Measurements from ENCODE around the gene IGF2BP1. TPM values are rescaled to one million over a fixed set of nuclear protein-coding genes. Genes with fewer than 3 reads are reported as not detected.

IGF2BP1 gene
- total and polyA plus RNA-seq, 2 donors (not counting 1 experiment from before 2014, with no cell fraction given) = under 0.01 to 1.1 TPM

DNA sequence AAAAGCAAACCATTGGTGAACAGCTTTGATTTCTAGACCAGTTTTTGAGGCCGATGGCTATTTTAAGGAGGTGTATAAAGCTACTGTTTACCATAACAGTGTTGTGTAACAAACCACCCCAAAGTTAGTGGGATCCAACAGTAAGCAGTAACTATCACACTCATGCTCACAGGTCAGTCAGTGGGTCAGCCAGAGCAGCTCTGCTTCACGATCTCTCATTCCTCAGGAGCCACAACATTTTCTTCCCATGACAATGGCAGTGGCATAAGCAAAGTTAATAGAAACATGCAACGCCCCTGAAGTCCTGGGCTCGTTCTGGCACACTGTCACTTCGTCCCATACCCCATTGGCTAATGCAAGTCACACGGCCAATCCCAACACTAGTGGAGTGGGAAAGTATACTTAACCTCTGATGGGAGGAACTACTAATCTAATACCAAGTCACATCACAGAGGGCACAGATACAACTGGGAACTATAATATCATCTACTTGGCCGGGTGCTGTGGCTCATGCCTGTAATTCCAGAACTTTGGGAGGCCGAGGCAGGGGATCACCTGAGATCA, 107.4 kb downstream of the IGF2BP1 start:
- Histone ChIP-seq H3K36me3 (ENCODE audit: control insufficient read depth, insufficient read depth, low read length) (no peaks in the 10 kb centered on the region), H3K4me2 (ENCODE audit: extremely low read depth, insufficient read depth, low read length) (no peak overlapping the region), H3K9me3 (ENCODE audit: control insufficient read depth, insufficient read depth, low read depth, low read length) (no peaks in the 10 kb centered on the region), H3K27ac (ENCODE audit: insufficient read depth, low read length) (no peak overlapping the region), H3K79me2 (ENCODE audit: control insufficient read depth, insufficient read depth, low read length) (no peaks in the 10 kb centered on the region), H3K27me3 (ENCODE audit: control insufficient read depth, insufficient read depth, low read length) (no peaks in the 10 kb centered on the region), H3K4me3 (replicated peaks in 1 of 4; ENCODE audit: control extremely low read depth in 1 of 4, insufficient read depth in 1 of 4, low read depth in 3 of 4, low read length in 4 of 4) (no peak overlapping the region), H3K9ac (ENCODE audit: insufficient read depth, low read length) (no peak overlapping the region), H3K4me1 (ENCODE audit: control insufficient read depth, extremely low read depth, insufficient read depth, low read length) (peaks cover 17% of the 10 kb centered on the region), H2AFZ (ENCODE audit: low read length) (no peak overlapping the region), H4K20me1 (ENCODE audit: control insufficient read depth, extremely low read depth, insufficient read depth, low read length) (no peaks in the 10 kb centered on the region)
- peak; percentile 28 to 39 for DNase-seq (ENCODE audit: low read depth in 2 of 2)
- TF ChIP-seq EZH2 (IDR thresholded peaks at IDR 0.05; ENCODE audit: low read length, missing control alignments) = no peak
- TF ChIP-seq, protein P1, sequence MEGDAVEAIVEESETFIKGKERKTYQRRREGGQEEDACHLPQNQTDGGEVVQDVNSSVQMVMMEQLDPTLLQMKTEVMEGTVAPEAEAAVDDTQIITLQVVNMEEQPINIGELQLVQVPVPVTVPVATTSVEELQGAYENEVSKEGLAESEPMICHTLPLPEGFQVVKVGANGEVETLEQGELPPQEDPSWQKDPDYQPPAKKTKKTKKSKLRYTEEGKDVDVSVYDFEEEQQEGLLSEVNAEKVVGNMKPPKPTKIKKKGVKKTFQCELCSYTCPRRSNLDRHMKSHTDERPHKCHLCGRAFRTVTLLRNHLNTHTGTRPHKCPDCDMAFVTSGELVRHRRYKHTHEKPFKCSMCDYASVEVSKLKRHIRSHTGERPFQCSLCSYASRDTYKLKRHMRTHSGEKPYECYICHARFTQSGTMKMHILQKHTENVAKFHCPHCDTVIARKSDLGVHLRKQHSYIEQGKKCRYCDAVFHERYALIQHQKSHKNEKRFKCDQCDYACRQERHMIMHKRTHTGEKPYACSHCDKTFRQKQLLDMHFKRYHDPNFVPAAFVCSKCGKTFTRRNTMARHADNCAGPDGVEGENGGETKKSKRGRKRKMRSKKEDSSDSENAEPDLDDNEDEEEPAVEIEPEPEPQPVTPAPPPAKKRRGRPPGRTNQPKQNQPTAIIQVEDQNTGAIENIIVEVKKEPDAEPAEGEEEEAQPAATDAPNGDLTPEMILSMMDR (conservative IDR thresholded peaks at IDR 0.05 in 1 of 2, IDR thresholded peaks at IDR 0.05 in 1 of 2; ENCODE audit: low read depth in 1 of 2, low read length in 2 of 2) = no peak

Other genes starting within 250 kb of the IGF2BP1 start
- under 0.01 and 0.17 TPM in 2 replicates for gene TTLL6, start 180.2 kb upstream of the IGF2BP1 start, total RNA-seq
- not detected in 2 replicates for gene TTLL6, start 180.2 kb upstream of the IGF2BP1 start, polyA plus RNA-seq
- 50.1 and 65.1 TPM in 2 replicates for gene CALCOCO2, start 166.3 kb upstream of the IGF2BP1 start, total RNA-seq
- gene CALCOCO2, start 166.3 kb upstream of the IGF2BP1 start, polyA plus RNA-seq = 85.2 and 164 TPM in 2 replicates
- 19.0 and 24.8 TPM in 2 replicates for gene ATP5MC1, start 104.6 kb upstream of the IGF2BP1 start, total RNA-seq
- 219 and 309 TPM in 2 replicates for gene ATP5MC1, start 104.6 kb upstream of the IGF2BP1 start, polyA plus RNA-seq
- gene UBE2Z, start 89.0 kb upstream of the IGF2BP1 start, total RNA-seq = 46.7 and 55.2 TPM in 2 replicates
- gene UBE2Z, start 89.0 kb upstream of the IGF2BP1 start, polyA plus RNA-seq = 141 and 152 TPM in 2 replicates
- gene SNF8, start 52.5 kb upstream of the IGF2BP1 start, total RNA-seq = 84.2 and 85.5 TPM in 2 replicates
- 109 and 139 TPM in 2 replicates for gene SNF8, start 52.5 kb upstream of the IGF2BP1 start, polyA plus RNA-seq
- gene GIP, start 28.8 kb upstream of the IGF2BP1 start, total RNA-seq = not detected in 2 replicates
- 0.12 TPM in 1 of 2 replicates, not detected in the other for gene GIP, start 28.8 kb upstream of the IGF2BP1 start, polyA plus RNA-seq
- gene B4GALNT2, start 135.4 kb downstream of the IGF2BP1 start, total RNA-seq = under 0.01 TPM in 1 of 2 replicates, not detected in the other
- gene B4GALNT2, start 135.4 kb downstream of the IGF2BP1 start, polyA plus RNA-seq = 0.01 and 0.02 TPM in 2 replicates
- gene GNGT2, start 213.2 kb downstream of the IGF2BP1 start, total RNA-seq = not detected in 2 replicates
- gene GNGT2, start 213.2 kb downstream of the IGF2BP1 start, polyA plus RNA-seq = 3.7 TPM in 1 of 2 replicates, not detected in the other
- gene ABI3, start 213.3 kb downstream of the IGF2BP1 start, total RNA-seq = not detected in 2 replicates
- gene ABI3, start 213.3 kb downstream of the IGF2BP1 start, polyA plus RNA-seq = 1.3 TPM in 1 of 2 replicates, not detected in the other
- under 0.01 and 0.17 TPM in 2 replicates for gene PHOSPHO1, start 233.4 kb downstream of the IGF2BP1 start, total RNA-seq
- gene PHOSPHO1, start 233.4 kb downstream of the IGF2BP1 start, polyA plus RNA-seq = 0.03 and 0.14 TPM in 2 replicates